Thoracic aorta (tissue), 2 donors: ENCODE measurements around the gene ZNF189. TPM values are rescaled to one million over a fixed set of nuclear protein-coding genes. Genes with fewer than 3 reads are reported as not detected.

Experiments used
- ATAC-seq: fragments of 150-250 bp; one replicate; pipeline ENCODE4 v1.8.0; 2017; ENCODE audit warnings: low read depth; ENCODE audit not compliant: insufficient number of reproducible peaks, low FRiP score
- DNase-seq: peaks from one replicate; pipeline ENCODE4 v3.0.0-alpha.2; 2020; ENCODE audit warnings: low spot score
- H3K27ac ChIP-seq, 2 donors: fragments of 200-600 bp; sonication (generic); 1 replicate in 1 of 2; 2 replicates in 1 of 2; pipeline ENCODE4 v1.5.1; 2016; ENCODE audit warnings: mild to moderate bottlenecking in 2 of 2, moderate library complexity in 2 of 2
- H3K27me3 ChIP-seq: fragments of 200-600 bp; sonication (generic); replicated peaks from 2 replicates; pipeline ENCODE4 v1.6.0; 2016; ENCODE audit warnings: mild to moderate bottlenecking; ENCODE audit not compliant: insufficient read depth
- H3K36me3 ChIP-seq: fragments of 200-600 bp; sonication (generic); one replicate; pipeline ENCODE4 v1.5.1; 2016
- H3K4me1 ChIP-seq, 2 donors: fragments of 200-600 bp; sonication (generic); 1 replicate in 1 of 2; 2 replicates in 1 of 2; pipeline versions ENCODE4 v1.5.1 to v1.6.0; 2016; ENCODE audit warnings: low read depth in 2 of 2, mild to moderate bottlenecking in 1 of 2; ENCODE audit not compliant: control insufficient read depth in 1 of 2
- H3K4me3 ChIP-seq: fragments of 200-600 bp; sonication (generic); 2 replicates; pipeline ENCODE4 v1.5.1; 2016; ENCODE audit warnings: mild to moderate bottlenecking
- H3K9me3 ChIP-seq: fragments of 200-600 bp; sonication (generic); 2 replicates; pipeline ENCODE4 v1.5.1; 2016
- CTCF ChIP-seq: fragments of 200-600 bp; sonication (generic); IDR thresholded peaks from one replicate; pipeline ENCODE4 v1.5.1; 2019; ENCODE audit warnings: antibody characterized with exemption
- total RNA-seq, 2 donors: library from RNA; depleted of rRNA; stranded (reverse); fragments of >200 nt; gene quantifications; one replicate each; pipeline versions ENCODE4 v1.1.0 to v1.2.3, GENCODE V29; 2016

Gene ZNF189
- total RNA-seq, 2 donors from 2014 or later, result 20.4 to 28.2 TPM

- DNase-seq (no peak), ATAC-seq (no peak)
- Histone ChIP-seq H3K4me3 (peak overlapping the region; percentile 83), H3K9me3 (no peaks in the 10 kb centered on the region), H3K27ac (no peak overlapping the region), H3K27me3 (no peaks in the 10 kb centered on the region), H3K4me1 (peaks cover 0 to 5% of the 10 kb centered on the region in 2 donors), H3K36me3 (no peaks in the 10 kb centered on the region)
- TF ChIP-seq CTCF, result no peak
Measured at GRCh38 chr9:101448680-101449070, 50.0 kb downstream of the ZNF189 start.

GRCh38 chr9:101449071-101449721 is 50.5 kb downstream of the ZNF189 start:
- Histone ChIP-seq H3K27me3 (no peaks in the 10 kb centered on the region), H3K27ac (no peak overlapping the region), H3K36me3 (no peaks in the 10 kb centered on the region), H3K4me1 (peaks cover 0 to 5% of the 10 kb centered on the region in 2 donors), H3K9me3 (no peaks in the 10 kb centered on the region), H3K4me3 (peak overlapping the region; percentile 83)
- peak; percentile 49 for TF ChIP-seq CTCF
- DNase-seq (peak; percentile 12), ATAC-seq (no peak)

- H3K36me3 ChIP-seq, result no peaks in the 10 kb centered on the region
- H3K27me3 ChIP-seq, result no peaks in the 10 kb centered on the region
- TF ChIP-seq CTCF, result no peak
- H3K27ac ChIP-seq, result no peak overlapping the region
- H3K4me1 ChIP-seq, result peaks cover 0 to 5% of the 10 kb centered on the region in 2 donors
- H3K4me3 ChIP-seq, result no peak overlapping the region
- ATAC-seq, result no peak
- no peaks in the 10 kb centered on the region for H3K9me3 ChIP-seq
- DNase-seq, result no peak
Measured at GRCh38 chr9:101450931-101451330, 52.3 kb downstream of the ZNF189 start.

GRCh38 chr9:101451498-101451897 is 52.8 kb downstream of the ZNF189 start:
- no peak overlapping the region for H3K4me3 ChIP-seq
- no peaks in the 10 kb centered on the region for H3K9me3 ChIP-seq
- DNase-seq (no peak), ATAC-seq (no peak)
- no peaks in the 10 kb centered on the region for H3K27me3 ChIP-seq
- no peaks in the 10 kb centered on the region for H3K36me3 ChIP-seq
- H3K27ac ChIP-seq, result no peak overlapping the region
- peaks cover 0 to 5% of the 10 kb centered on the region in 2 donors for H3K4me1 ChIP-seq
- TF ChIP-seq CTCF, result no peak

GRCh38 chr9:101453776-101454570 is 55.3 kb downstream of the ZNF189 start:
- H3K4me1 ChIP-seq, result no peaks in the 10 kb centered on the region
- no peak overlapping the region for H3K4me3 ChIP-seq
- DNase-seq (no peak), ATAC-seq (no peak)
- no peak for TF ChIP-seq CTCF
- H3K27ac ChIP-seq, result no peak overlapping the region
- H3K36me3 ChIP-seq, result no peaks in the 10 kb centered on the region
- H3K27me3 ChIP-seq, result no peaks in the 10 kb centered on the region
- H3K9me3 ChIP-seq, result no peaks in the 10 kb centered on the region
